ENCODE data around the gene CD1D.

DNA sequence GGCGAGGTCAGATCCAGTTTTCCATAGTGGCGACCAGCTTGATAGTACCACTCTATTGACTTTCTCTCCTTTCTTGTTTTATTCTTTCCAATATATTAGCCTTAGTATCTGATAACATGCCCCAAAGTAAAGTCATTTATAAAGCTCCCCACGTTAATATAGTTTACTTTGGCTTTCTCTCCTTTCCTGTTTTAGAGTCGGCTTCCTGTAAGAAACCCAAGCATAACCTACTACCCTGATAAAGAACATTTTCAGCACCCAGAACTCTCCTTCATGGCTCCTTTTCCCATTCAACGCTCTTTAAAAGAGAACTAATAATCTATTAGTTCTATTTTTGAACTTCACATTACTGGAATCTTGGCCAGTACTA lies 23.7 kb downstream of the CD1D start:
- TF ChIP-seq, protein P1, sequence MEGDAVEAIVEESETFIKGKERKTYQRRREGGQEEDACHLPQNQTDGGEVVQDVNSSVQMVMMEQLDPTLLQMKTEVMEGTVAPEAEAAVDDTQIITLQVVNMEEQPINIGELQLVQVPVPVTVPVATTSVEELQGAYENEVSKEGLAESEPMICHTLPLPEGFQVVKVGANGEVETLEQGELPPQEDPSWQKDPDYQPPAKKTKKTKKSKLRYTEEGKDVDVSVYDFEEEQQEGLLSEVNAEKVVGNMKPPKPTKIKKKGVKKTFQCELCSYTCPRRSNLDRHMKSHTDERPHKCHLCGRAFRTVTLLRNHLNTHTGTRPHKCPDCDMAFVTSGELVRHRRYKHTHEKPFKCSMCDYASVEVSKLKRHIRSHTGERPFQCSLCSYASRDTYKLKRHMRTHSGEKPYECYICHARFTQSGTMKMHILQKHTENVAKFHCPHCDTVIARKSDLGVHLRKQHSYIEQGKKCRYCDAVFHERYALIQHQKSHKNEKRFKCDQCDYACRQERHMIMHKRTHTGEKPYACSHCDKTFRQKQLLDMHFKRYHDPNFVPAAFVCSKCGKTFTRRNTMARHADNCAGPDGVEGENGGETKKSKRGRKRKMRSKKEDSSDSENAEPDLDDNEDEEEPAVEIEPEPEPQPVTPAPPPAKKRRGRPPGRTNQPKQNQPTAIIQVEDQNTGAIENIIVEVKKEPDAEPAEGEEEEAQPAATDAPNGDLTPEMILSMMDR (IDR thresholded peaks at IDR 0.05; ENCODE audit: poor library complexity, severe bottlenecking), result no peak
- no peak for TF ChIP-seq RAD21 (conservative IDR thresholded peaks at IDR 0.05)
- TF ChIP-seq EZH2 (IDR thresholded peaks at IDR 0.05; ENCODE audit: borderline replicate concordance, insufficient read depth, low read length, poor library complexity, severe bottlenecking), result no peak
- TF ChIP-seq POLR2AphosphoS5 (IDR thresholded peaks at IDR 0.05), result no peak
- no peak for TF ChIP-seq TAF1 (IDR thresholded peaks at IDR 0.05; ENCODE audit: low read depth)
- TF ChIP-seq, protein P2, sequence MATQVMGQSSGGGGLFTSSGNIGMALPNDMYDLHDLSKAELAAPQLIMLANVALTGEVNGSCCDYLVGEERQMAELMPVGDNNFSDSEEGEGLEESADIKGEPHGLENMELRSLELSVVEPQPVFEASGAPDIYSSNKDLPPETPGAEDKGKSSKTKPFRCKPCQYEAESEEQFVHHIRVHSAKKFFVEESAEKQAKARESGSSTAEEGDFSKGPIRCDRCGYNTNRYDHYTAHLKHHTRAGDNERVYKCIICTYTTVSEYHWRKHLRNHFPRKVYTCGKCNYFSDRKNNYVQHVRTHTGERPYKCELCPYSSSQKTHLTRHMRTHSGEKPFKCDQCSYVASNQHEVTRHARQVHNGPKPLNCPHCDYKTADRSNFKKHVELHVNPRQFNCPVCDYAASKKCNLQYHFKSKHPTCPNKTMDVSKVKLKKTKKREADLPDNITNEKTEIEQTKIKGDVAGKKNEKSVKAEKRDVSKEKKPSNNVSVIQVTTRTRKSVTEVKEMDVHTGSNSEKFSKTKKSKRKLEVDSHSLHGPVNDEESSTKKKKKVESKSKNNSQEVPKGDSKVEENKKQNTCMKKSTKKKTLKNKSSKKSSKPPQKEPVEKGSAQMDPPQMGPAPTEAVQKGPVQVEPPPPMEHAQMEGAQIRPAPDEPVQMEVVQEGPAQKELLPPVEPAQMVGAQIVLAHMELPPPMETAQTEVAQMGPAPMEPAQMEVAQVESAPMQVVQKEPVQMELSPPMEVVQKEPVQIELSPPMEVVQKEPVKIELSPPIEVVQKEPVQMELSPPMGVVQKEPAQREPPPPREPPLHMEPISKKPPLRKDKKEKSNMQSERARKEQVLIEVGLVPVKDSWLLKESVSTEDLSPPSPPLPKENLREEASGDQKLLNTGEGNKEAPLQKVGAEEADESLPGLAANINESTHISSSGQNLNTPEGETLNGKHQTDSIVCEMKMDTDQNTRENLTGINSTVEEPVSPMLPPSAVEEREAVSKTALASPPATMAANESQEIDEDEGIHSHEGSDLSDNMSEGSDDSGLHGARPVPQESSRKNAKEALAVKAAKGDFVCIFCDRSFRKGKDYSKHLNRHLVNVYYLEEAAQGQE (IDR thresholded peaks at IDR 0.05; ENCODE audit: borderline replicate concordance), result no peak
- no peak for TF ChIP-seq MXI1 (conservative IDR thresholded peaks at IDR 0.05; ENCODE audit: poor library complexity, severe bottlenecking)
